Testis (tissue), 3 donors: Measurements from ENCODE around the gene SAP130. TPM values are rescaled to one million over a fixed set of nuclear protein-coding genes. Genes with fewer than 3 reads are reported as not detected.

Experiments used
- DNase-seq: peaks from one replicate; pipeline ENCODE4 v3.0.0-alpha.2; 2019
- H3K27ac ChIP-seq, 2 donors: fragments of 200-600 bp; sonication (generic); one replicate each; pipeline ENCODE4 v1.5.1; 2019
- H3K27me3 ChIP-seq: fragments of 200-600 bp; sonication (generic); one replicate; pipeline ENCODE4 v1.5.1; 2019
- H3K36me3 ChIP-seq: fragments of 200-600 bp; sonication (generic); one replicate; pipeline ENCODE4 v1.5.1; 2017; ENCODE audit warnings: low read depth; ENCODE audit errors: missing control alignments
- H3K4me1 ChIP-seq: fragments of 200-600 bp; sonication (generic); one replicate; pipeline ENCODE4 v1.5.1; 2019
- H3K4me3 ChIP-seq, 2 donors: fragments of 200-600 bp; sonication (generic); one replicate each; pipeline ENCODE4 v1.5.1; 2017 to 2019
- H3K9me3 ChIP-seq: fragments of 200-600 bp; sonication (generic); one replicate; pipeline ENCODE4 v1.5.1; 2017
- POLR2A ChIP-seq: fragments of 450-650 bp; IDR thresholded peaks from one replicate; pipeline ENCODE4 v1.6.1; 2017; ENCODE audit warnings: antibody characterized with exemption, mild to moderate bottlenecking, moderate library complexity
- WGBS, 2 donors: methylation state at CpG; one replicate each; pipeline ENCODE4 v1.1.5; 2018; 5-methylcytosine and 5-hydroxymethylcytosine counted together
- intact Hi-C: fragments of 100-400 bp; cut with DNase I; formaldehyde crosslinking; loops from one replicate; pipeline ENCODE4 v1.15.1; 2023; ENCODE audit warnings: low total_unique reads
- polyA plus RNA-seq: library from polyadenylated mRNA; stranded (reverse); fragments of 350-450 nt; fragmentation: Illumina TruSeq; extraction: RNeasy Lipid Tissue Mini Kit (QIAGEN cat#74804); gene quantifications from one replicate; pipeline ENCODE4 v1.2.3, GENCODE V29; 2014; ENCODE audit warnings: low read depth, low replicate concordance; ENCODE audit not compliant: insufficient read depth
- total RNA-seq, 2 donors: library from RNA; depleted of rRNA; stranded (reverse); fragments of >200 nt; gene quantifications; one replicate each; pipeline ENCODE4 v1.2.3, GENCODE V29; 2016
- TF ChIP-seq, protein P1 (sequence below), 3 experiments: fragments of 450-650 bp in 2 of 3; fragments of 200-600 bp in 1 of 3; sonication (generic) in 1 of 3; IDR thresholded peaks; one replicate each; pipeline ENCODE4 v1.5.1; 2016 to 2019; ENCODE audit warnings: antibody characterized with exemption in 3 of 3, mild to moderate bottlenecking in 2 of 3, moderate library complexity in 1 of 3

Gene SAP130
- total and polyA plus RNA-seq, 3 donors from 2014 or later: 82.4 to 129 (median 85.7) TPM

DNA sequence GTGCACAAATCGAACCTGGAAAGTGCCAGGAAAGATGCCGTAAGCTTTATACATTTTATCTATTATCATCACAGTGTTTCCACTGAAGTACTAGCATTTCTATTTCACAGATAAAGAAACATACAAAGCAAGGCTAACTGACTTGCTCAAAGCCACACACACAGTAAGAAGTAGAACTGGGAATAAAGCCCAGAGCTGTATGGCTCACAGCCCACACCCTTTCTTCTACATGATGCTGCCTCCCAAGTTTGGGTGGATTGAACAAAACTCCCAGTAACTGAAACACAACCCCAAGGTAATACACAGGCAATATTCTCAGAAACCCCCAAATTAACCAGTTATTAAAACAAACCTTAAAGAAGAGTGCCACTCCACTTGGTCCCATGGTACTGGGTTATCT lies 11.2 kb downstream of the SAP130 start:
- WGBS, 2 donors: 55 to 59% methylated on average over 2 of the region's 2 CpGs
- H3K27ac ChIP-seq: no peak overlapping the region
- DNase-seq: peak; percentile 78
- no peaks in the 10 kb centered on the region for H3K27me3 ChIP-seq
- intact Hi-C loops: no loop called here
- no peaks in the 10 kb centered on the region for H3K4me1 ChIP-seq
- H3K9me3 ChIP-seq: no peaks in the 10 kb centered on the region
- H3K36me3 ChIP-seq: no peaks in the 10 kb centered on the region
- no peak overlapping the region for H3K4me3 ChIP-seq
- TF ChIP-seq, protein P1, sequence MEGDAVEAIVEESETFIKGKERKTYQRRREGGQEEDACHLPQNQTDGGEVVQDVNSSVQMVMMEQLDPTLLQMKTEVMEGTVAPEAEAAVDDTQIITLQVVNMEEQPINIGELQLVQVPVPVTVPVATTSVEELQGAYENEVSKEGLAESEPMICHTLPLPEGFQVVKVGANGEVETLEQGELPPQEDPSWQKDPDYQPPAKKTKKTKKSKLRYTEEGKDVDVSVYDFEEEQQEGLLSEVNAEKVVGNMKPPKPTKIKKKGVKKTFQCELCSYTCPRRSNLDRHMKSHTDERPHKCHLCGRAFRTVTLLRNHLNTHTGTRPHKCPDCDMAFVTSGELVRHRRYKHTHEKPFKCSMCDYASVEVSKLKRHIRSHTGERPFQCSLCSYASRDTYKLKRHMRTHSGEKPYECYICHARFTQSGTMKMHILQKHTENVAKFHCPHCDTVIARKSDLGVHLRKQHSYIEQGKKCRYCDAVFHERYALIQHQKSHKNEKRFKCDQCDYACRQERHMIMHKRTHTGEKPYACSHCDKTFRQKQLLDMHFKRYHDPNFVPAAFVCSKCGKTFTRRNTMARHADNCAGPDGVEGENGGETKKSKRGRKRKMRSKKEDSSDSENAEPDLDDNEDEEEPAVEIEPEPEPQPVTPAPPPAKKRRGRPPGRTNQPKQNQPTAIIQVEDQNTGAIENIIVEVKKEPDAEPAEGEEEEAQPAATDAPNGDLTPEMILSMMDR (IDR thresholded peaks at IDR 0.05): no peak
- TF ChIP-seq POLR2A: no peak

DNA sequence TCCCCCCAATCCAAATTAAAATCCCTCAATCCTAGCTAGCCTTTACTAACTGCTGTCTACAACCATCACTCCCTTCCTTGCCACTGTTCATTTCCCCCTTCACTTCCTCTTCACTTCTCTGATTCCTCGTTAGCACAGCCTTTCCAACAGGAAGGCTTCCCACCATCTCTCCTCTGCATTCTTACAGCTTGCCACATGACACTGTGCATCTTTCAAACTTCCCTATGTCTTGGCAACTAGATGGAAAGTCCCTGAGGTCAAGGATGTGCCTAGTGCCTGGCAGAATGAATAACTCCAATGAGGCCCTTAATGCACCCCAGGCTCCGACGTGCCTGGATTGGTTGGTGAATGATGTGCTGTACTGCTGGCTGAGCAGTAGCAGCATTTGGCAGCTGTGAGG lies 15.2 kb downstream of the SAP130 start:
- Histone ChIP-seq H3K27ac (no peak overlapping the region), H3K4me3 (no peak overlapping the region), H3K36me3 (no peaks in the 10 kb centered on the region), H3K27me3 (no peaks in the 10 kb centered on the region), H3K4me1 (no peaks in the 10 kb centered on the region), H3K9me3 (no peaks in the 10 kb centered on the region)
- DNase-seq: no peak
- no peak for TF ChIP-seq POLR2A
- TF ChIP-seq, protein P1 (IDR thresholded peaks at IDR 0.05): no peak
- intact Hi-C loops: no loop called here
- 55% methylated on average over 2 to 3 of the region's 3 CpGs for WGBS, 2 donors

GRCh38 chr2:128008074-128008672 lies 19.7 kb downstream of the SAP130 start:
- no peak overlapping the region for H3K4me3 ChIP-seq
- no peaks in the 10 kb centered on the region for H3K27me3 ChIP-seq
- H3K36me3 ChIP-seq: no peaks in the 10 kb centered on the region
- no peaks in the 10 kb centered on the region for H3K4me1 ChIP-seq
- no peak overlapping the region for H3K27ac ChIP-seq
- TF ChIP-seq, protein P1 (IDR thresholded peaks at IDR 0.05): no peak
- TF ChIP-seq POLR2A: no peak
- DNase-seq: no peak
- intact Hi-C loops: no loop called here
- 95 to 96% methylated on average over 6 of the region's 6 CpGs for WGBS, 2 donors
- H3K9me3 ChIP-seq: no peaks in the 10 kb centered on the region

DNA sequence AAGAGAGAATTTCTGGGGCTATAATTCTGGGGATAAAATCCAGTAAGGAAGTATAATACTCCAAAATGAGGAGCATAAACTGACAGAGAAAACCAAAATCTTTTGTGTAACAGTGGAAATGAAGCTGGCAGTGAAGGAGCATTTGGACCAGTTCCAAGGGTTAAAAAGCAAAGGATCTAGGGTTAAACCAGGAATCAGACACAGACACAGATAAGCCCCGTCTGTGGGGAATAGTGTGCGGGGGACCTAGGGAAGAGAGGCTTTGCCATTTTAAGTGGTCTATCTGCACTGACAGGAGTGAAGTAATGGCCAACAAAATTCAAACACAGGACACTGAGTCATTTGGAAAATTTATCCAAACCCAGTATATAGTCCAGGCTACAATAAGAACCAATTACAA lies 23.4 kb downstream of the SAP130 start:
- no peaks in the 10 kb centered on the region for H3K4me1 ChIP-seq
- no peaks in the 10 kb centered on the region for H3K9me3 ChIP-seq
- intact Hi-C loops: no loop called here
- H3K4me3 ChIP-seq: no peak overlapping the region
- no peaks in the 10 kb centered on the region for H3K27me3 ChIP-seq
- TF ChIP-seq, protein P1 (IDR thresholded peaks at IDR 0.05): no peak
- TF ChIP-seq POLR2A: no peak
- 62 to 86% methylated on average over 2 of the region's 2 CpGs for WGBS, 2 donors
- H3K27ac ChIP-seq: no peak overlapping the region
- no peak for DNase-seq
- H3K36me3 ChIP-seq: no peaks in the 10 kb centered on the region

DNA sequence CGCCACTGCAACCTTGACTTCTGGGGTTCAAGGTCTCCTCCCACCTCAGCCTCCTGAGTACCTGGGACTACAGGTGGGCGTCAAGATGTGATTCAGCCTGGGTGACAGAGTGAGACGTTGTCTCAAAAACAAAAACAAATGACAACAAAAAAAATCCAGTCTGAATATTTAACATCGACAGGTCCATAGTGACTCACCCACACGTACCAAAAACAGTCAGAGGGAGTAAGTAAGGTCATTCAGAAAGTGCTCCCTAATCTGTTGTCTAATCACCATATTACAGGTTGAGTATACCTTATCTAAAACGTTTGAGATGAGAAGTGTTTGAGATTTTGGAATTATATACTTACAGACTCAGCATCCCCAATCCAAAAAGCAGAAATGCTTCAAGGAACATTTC lies 24.4 kb downstream of the SAP130 start:
- no peak overlapping the region for H3K27ac ChIP-seq
- WGBS, 2 donors: 58 to 71% methylated on average over 6 of the region's 6 CpGs
- no peak overlapping the region for H3K4me3 ChIP-seq
- intact Hi-C loops: no loop called here
- H3K4me1 ChIP-seq: no peaks in the 10 kb centered on the region
- no peaks in the 10 kb centered on the region for H3K36me3 ChIP-seq
- no peak for DNase-seq
- H3K27me3 ChIP-seq: no peaks in the 10 kb centered on the region
- H3K9me3 ChIP-seq: no peaks in the 10 kb centered on the region
- TF ChIP-seq, protein P1 (IDR thresholded peaks at IDR 0.05): no peak
- no peak for TF ChIP-seq POLR2A
